A673 (cell line): ENCODE data around the gene KIF1A. TPM values are rescaled to one million over a fixed set of nuclear protein-coding genes. Genes with fewer than 3 reads are reported as not detected.

Experiments
- BruUV-seq: library from RNA; stranded (reverse); fragments of 400-500 nt; replicated peaks from 2 replicates; lab custom pipeline; 2021; lab: Mats Ljungman, UMichigan
- CTCF ChIA-PET: fragments of 300-600 bp; sonication (Branson Sonifier 250); formaldehyde crosslinking; loops from one replicate; lab custom pipeline; 2022; ENCODE audit warnings: antibody characterized with exemption; lab: Charles Lee
- POLR2A ChIA-PET: fragments of 300-600 bp; sonication (Branson Sonifier 250); formaldehyde crosslinking; loops from one replicate; lab custom pipeline; 2022; ENCODE audit warnings: antibody characterized with exemption; ENCODE audit not compliant: low non-redundant PET; lab: Charles Lee
- DNase-seq: peaks from one replicate; pipeline ENCODE4 v3.0.0-alpha.2; 2015; ENCODE audit warnings: low spot score
- H3K27ac ChIP-seq: fragments of 200-600 bp; sonication (generic); 2 replicates; pipeline ENCODE4 v1.5.1; 2016; ENCODE audit warnings: mixed run types, low read depth, mild to moderate bottlenecking, mixed read lengths, antibody characterized with exemption, low read length; ENCODE audit not compliant: poor library complexity, severe bottlenecking
- H3K27me3 ChIP-seq: fragments of 200-600 bp; sonication (generic); replicated peaks from 2 replicates; pipeline ENCODE4 v1.6.1; 2017; ENCODE audit warnings: mixed run types, low read depth, mild to moderate bottlenecking, mixed read lengths, antibody characterized with exemption, low read length; ENCODE audit not compliant: insufficient read depth, poor library complexity
- H3K36me3 ChIP-seq: fragments of 200-600 bp; sonication (generic); 2 replicates; pipeline ENCODE4 v1.6.1; 2016; ENCODE audit warnings: mixed run types, mild to moderate bottlenecking, mixed read lengths, antibody characterized with exemption, low read length; ENCODE audit not compliant: insufficient read depth, poor library complexity, severe bottlenecking
- H3K4me1 ChIP-seq: fragments of 200-600 bp; sonication (generic); 2 replicates; pipeline ENCODE4 v1.6.1; 2017; ENCODE audit warnings: mixed run types, mild to moderate bottlenecking, mixed read lengths, antibody characterized with exemption, low read length; ENCODE audit not compliant: insufficient read depth, poor library complexity, severe bottlenecking
- H3K4me3 ChIP-seq: fragments of 200-600 bp; sonication (generic); 2 replicates; pipeline ENCODE4 v1.5.1; 2016; ENCODE audit warnings: low read depth, mixed run types, mild to moderate bottlenecking, mixed read lengths, low read length; ENCODE audit not compliant: poor library complexity, severe bottlenecking
- H3K9me3 ChIP-seq: fragments of 200-600 bp; sonication (generic); 2 replicates; pipeline ENCODE4 v1.6.1; 2016; ENCODE audit warnings: mixed run types, low read depth, mild to moderate bottlenecking, mixed read lengths, antibody characterized with exemption, low read length; ENCODE audit not compliant: poor library complexity, severe bottlenecking
- EZH2 ChIP-seq: fragments of 200-600 bp; sonication (generic); IDR thresholded peaks from 2 replicates; pipeline ENCODE4 v1.6.1; 2017; ENCODE audit warnings: borderline replicate concordance, low read depth, mild to moderate bottlenecking, mixed read lengths, antibody characterized with exemption, low read length; ENCODE audit not compliant: poor library complexity, severe bottlenecking
- intact Hi-C: fragments of 100-400 bp; cut with micrococcal nuclease; formaldehyde crosslinking; loops from one replicate; pipeline ENCODE4 v1.10.0; 2022; ENCODE audit not compliant: unreplicated experiment
- total RNA-seq: library from RNA; stranded (reverse); gene quantifications from 2 replicates; pipeline ENCODE4 v1.2.3, GENCODE V29; 2021
- TF ChIP-seq, protein P1 (sequence below): fragments of 300-800, 200-600 bp; sonication (generic); conservative IDR thresholded peaks from 2 replicates; pipeline ENCODE4 v1.5.1; 2017; ENCODE audit warnings: low read depth, mild to moderate bottlenecking, antibody characterized with exemption, low read length, moderate library complexity, mixed read lengths

KIF1A gene
- total RNA-seq, 1 experiment from 2014 or later: 330 TPM

DNA sequence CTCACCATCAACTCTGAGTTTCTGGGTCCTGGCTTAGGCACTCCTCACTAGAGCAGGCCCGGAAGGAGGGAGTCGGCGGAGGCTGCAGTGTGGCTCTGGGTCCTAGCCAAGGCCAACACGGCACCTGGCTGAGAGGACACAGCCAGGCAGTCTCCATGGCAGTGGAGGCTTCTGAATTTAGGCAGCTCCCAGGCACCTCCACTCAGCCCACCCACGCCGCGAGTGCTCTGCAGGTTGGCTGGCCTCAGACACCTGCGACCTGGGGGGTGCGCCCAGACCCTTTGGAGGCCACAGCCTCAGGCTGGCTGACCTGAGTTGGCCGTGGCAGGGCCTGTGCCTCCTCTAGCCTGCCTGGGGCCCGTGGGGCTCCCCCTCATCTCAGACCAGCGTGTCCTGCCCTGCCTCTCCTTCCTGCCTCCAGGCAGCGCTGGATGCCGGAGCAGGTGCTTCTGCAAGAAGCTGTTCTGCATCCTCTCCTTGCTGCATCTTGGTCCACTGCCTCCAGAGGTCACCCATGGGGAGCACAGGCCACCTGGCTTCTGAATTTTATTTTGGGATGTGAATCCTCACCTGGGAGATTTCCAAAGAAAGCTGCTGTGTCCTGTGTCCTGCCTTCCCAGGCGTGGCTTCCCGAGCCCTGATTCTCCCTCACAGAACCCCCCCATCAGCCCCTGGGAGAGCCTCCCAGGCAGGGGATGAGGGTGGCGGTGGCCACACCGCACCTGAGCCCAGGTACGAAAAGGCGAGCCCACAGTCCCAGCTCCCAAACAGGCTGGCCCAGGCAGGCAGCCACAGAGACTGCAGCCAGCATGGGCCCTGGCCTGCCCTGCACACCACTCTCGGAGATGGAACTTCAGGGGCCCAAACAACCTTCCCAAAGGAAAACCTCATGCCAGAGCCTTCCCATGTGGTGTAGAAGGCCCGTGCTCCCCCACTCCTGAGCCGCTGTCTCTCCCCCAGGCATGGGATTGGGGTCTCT, 105.0 kb downstream of the KIF1A start:
- Histone ChIP-seq H3K27ac (no peak overlapping the region), H3K4me3 (no peak overlapping the region), H3K36me3 (peaks cover 18% of the 10 kb centered on the region), H3K27me3 (no peaks in the 10 kb centered on the region), H3K9me3 (no peaks in the 10 kb centered on the region), H3K4me1 (no peaks in the 10 kb centered on the region)
- DNase-seq: no peak
- BruUV-seq: no TSS peak
- ChIA-PET POLR2A (no interaction called here), CTCF (no interaction called here)
- intact Hi-C loops: no loop called here
- TF ChIP-seq EZH2: no peak
- TF ChIP-seq, protein P1, sequence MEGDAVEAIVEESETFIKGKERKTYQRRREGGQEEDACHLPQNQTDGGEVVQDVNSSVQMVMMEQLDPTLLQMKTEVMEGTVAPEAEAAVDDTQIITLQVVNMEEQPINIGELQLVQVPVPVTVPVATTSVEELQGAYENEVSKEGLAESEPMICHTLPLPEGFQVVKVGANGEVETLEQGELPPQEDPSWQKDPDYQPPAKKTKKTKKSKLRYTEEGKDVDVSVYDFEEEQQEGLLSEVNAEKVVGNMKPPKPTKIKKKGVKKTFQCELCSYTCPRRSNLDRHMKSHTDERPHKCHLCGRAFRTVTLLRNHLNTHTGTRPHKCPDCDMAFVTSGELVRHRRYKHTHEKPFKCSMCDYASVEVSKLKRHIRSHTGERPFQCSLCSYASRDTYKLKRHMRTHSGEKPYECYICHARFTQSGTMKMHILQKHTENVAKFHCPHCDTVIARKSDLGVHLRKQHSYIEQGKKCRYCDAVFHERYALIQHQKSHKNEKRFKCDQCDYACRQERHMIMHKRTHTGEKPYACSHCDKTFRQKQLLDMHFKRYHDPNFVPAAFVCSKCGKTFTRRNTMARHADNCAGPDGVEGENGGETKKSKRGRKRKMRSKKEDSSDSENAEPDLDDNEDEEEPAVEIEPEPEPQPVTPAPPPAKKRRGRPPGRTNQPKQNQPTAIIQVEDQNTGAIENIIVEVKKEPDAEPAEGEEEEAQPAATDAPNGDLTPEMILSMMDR: no peak

- ChIA-PET CTCF (no interaction called here), POLR2A (no interaction called here)
- Histone ChIP-seq H3K27me3 (no peaks in the 10 kb centered on the region), H3K4me1 (no peaks in the 10 kb centered on the region), H3K27ac (no peak overlapping the region), H3K4me3 (no peak overlapping the region), H3K36me3 (peaks cover 14% of the 10 kb centered on the region), H3K9me3 (no peaks in the 10 kb centered on the region)
- no peak for DNase-seq
- TF ChIP-seq EZH2: no peak
- TF ChIP-seq, protein P1: no peak
- intact Hi-C loops: no loop called here
- no TSS peak for BruUV-seq
Observed at GRCh38 chr2:240713928-240714746, 105.9 kb downstream of the KIF1A start.

GRCh38 chr2:240713071-240713927, 106.7 kb downstream of the KIF1A start:
- Histone ChIP-seq H3K4me1 (no peaks in the 10 kb centered on the region), H3K9me3 (no peaks in the 10 kb centered on the region), H3K27me3 (no peaks in the 10 kb centered on the region), H3K36me3 (peaks cover 7% of the 10 kb centered on the region), H3K4me3 (no peak overlapping the region), H3K27ac (no peak overlapping the region)
- ChIA-PET POLR2A (no interaction called here), CTCF (no interaction called here)
- no peak for DNase-seq
- intact Hi-C loops: no loop called here
- no TSS peak for BruUV-seq
- TF ChIP-seq, protein P1: no peak
- TF ChIP-seq EZH2: no peak
